K562 (cell line): ENCODE data around the gene ABHD14A. TPM values are rescaled to one million over a fixed set of nuclear protein-coding genes. Genes with fewer than 3 reads are reported as not detected.

Experiments
- ATAC-seq: fragments of 200-7000 bp; cut with Tn5 transposase; 3 replicates; pipeline ENCODE4 v1.9.1; 2020; ENCODE audit warnings: moderate library complexity
- BruUV-seq: library from RNA; stranded (reverse); fragments of 400-500 nt; replicated peaks from 2 replicates; lab custom pipeline; 2021; lab: Mats Ljungman, UMichigan
- CTCF ChIA-PET: fragments of 300-600 bp; formaldehyde crosslinking; extraction: SDS; loops from one replicate; lab custom pipeline; 2021; ENCODE audit warnings: low intra/inter-chr PET ratio; lab: Yijun Ruan, JAX
- POLR2A ChIA-PET: fragments of 300-600, 350-650 bp; sonication (Branson Sonifier 250); formaldehyde crosslinking; extraction: SDS; loops from one replicate; lab custom pipeline; 2021; ENCODE audit warnings: antibody characterized with exemption, inconsistent platforms; lab: Yijun Ruan, JAX
- DNase-seq, 4 experiments: peaks; one replicate each; pipeline versions ENCODE4 v3.0.0 to v3.0.0-alpha.2; 2011 to 2018; ENCODE audit warnings: low spot score in 3 of 4, mixed read lengths in 3 of 4; ENCODE audit errors: extremely low read depth in 1 of 4
- FAIRE-seq: peaks from 2 replicates; lab custom pipeline; 2011; peaks lifted over from hg19 to GRCh38; lab: Jason Lieb, UNC
- H2AFZ ChIP-seq: 2 replicates; pipeline ENCODE4 v1.6.0; 2011; ENCODE audit warnings: low read depth, low read length, control low read depth, inconsistent platforms
- H3K27ac ChIP-seq: fragments of 200-600 bp; 3 replicates; pipeline ENCODE4 v1.8.0; 2011; ENCODE audit warnings: low read depth, mild to moderate bottlenecking, control low read depth, inconsistent platforms, low read length, moderate library complexity, mixed read lengths; ENCODE audit errors: extremely low read depth
- H3K27me3 ChIP-seq, 2 experiments: fragments of 300-600 bp in 1 of 2; 2 replicates in 1 of 2; 3 replicates in 1 of 2; pipeline versions ENCODE4 v1.6.0 to v1.8.0; 2011; ENCODE audit warnings: inconsistent platforms in 2 of 2, low read length in 2 of 2, mild to moderate bottlenecking in 1 of 2, mixed read lengths in 1 of 2, moderate library complexity in 1 of 2; ENCODE audit not compliant: control insufficient read depth in 2 of 2, insufficient read depth in 2 of 2
- H3K36me3 ChIP-seq: fragments of 300-600 bp; 3 replicates; pipeline ENCODE4 v1.8.0; 2011; ENCODE audit warnings: mild to moderate bottlenecking, low read length, inconsistent platforms; ENCODE audit not compliant: control insufficient read depth, insufficient read depth
- H3K4me1 ChIP-seq, 2 experiments: fragments of 200-600 bp in 1 of 2; replicated peaks in 1 of 2; 2 replicates in 1 of 2; 3 replicates in 1 of 2; pipeline versions ENCODE4 v1.5.1 to v1.8.0; 2011; ENCODE audit warnings: inconsistent platforms in 2 of 2, low read length in 2 of 2, mild to moderate bottlenecking in 1 of 2, mixed read lengths in 1 of 2, moderate library complexity in 1 of 2; ENCODE audit not compliant: control insufficient read depth in 2 of 2, insufficient read depth in 2 of 2
- H3K4me2 ChIP-seq: 2 replicates; pipeline ENCODE4 v1.6.1; 2011; ENCODE audit warnings: low read length, control low read depth, inconsistent platforms, mixed read lengths; ENCODE audit not compliant: insufficient read depth
- H3K4me3 ChIP-seq: fragments of 200-600 bp; sonication (generic), shearing (Covaris generic); 2 replicates; pipeline ENCODE4 v1.5.1; 2016; ENCODE audit warnings: control low read depth, inconsistent platforms
- H3K79me2 ChIP-seq: fragments of 200-600 bp; 3 replicates; pipeline ENCODE4 v1.8.0; 2011; ENCODE audit warnings: low read length, inconsistent platforms; ENCODE audit not compliant: control insufficient read depth, insufficient read depth
- H3K9ac ChIP-seq, 2 experiments: 2 replicates each; pipeline versions ENCODE4 v1.6.0 to v1.6.1; 2011; ENCODE audit warnings: low read depth in 2 of 2, low read length in 2 of 2, control low read depth in 1 of 2, inconsistent platforms in 1 of 2, mild to moderate bottlenecking in 1 of 2, mixed read lengths in 1 of 2; ENCODE audit not compliant: insufficient read depth in 1 of 2
- H3K9me1 ChIP-seq: one replicate; pipeline ENCODE4 v1.6.0; 2011; ENCODE audit warnings: inconsistent platforms, mild to moderate bottlenecking, low read length, moderate library complexity; ENCODE audit not compliant: control insufficient read depth, insufficient read depth
- H3K9me3 ChIP-seq: replicated peaks from 2 replicates; pipeline ENCODE4 v1.5.1; 2011; ENCODE audit warnings: low read depth, low read length, inconsistent platforms; ENCODE audit not compliant: control insufficient read depth, insufficient read depth
- H4K20me1 ChIP-seq: replicated peaks from 2 replicates; pipeline ENCODE4 v1.6.1; 2011; ENCODE audit warnings: low read length, inconsistent platforms, mixed read lengths; ENCODE audit not compliant: control insufficient read depth, insufficient read depth
- GTF2A2 ChIP-seq: IDR thresholded peaks from 2 replicates; pipeline ENCODE4 v1.6.1; 2016; ENCODE audit warnings: mild to moderate bottlenecking, missing genetic modification characterization, missing compliant biosample characterization
- HLTF ChIP-seq: fragments of 450-650 bp; IDR thresholded peaks from 2 replicates; pipeline ENCODE4 v1.6.1; 2016
- LCOR ChIP-seq: sonication (generic); formaldehyde crosslinking; IDR thresholded peaks from 2 replicates; pipeline ENCODE4 v1.8.0; 2022; ENCODE audit warnings: mild to moderate bottlenecking, missing genetic modification reagents
- MEF2A ChIP-seq: IDR thresholded peaks from 2 replicates; pipeline ENCODE4 v1.6.1; 2011; ENCODE audit warnings: low read depth, mild to moderate bottlenecking, low read length, moderate library complexity; ENCODE audit not compliant: control insufficient read depth
- MYNN ChIP-seq, 2 experiments: sonication (generic); formaldehyde crosslinking in 1 of 2; IDR thresholded peaks; 2 replicates each; pipeline versions ENCODE4 v1.5.0 to v1.6.1; 2016 to 2020; ENCODE audit warnings: antibody characterized with exemption in 1 of 2, missing genetic modification reagents in 1 of 2
- POLR2B ChIP-seq: fragments of 450-650 bp; IDR thresholded peaks from 2 replicates; pipeline ENCODE4 v1.6.1; 2018; ENCODE audit warnings: low read depth; ENCODE audit not compliant: partially characterized antibody
- PPARD ChIP-seq: fragments of 250-450 bp; sonication (Bioruptor Pico); IDR thresholded peaks from 2 replicates; pipeline ENCODE4 v1.8.0; 2022; ENCODE audit warnings: inconsistent platforms, mild to moderate bottlenecking, moderate library complexity
- SUPT5H ChIP-seq: fragments of 450-650 bp; IDR thresholded peaks from 2 replicates; pipeline ENCODE4 v1.6.1; 2016
- TCF7 ChIP-seq: sonication (generic); IDR thresholded peaks from 2 replicates; pipeline ENCODE4 v1.6.1; 2016; ENCODE audit warnings: antibody characterized with exemption, borderline replicate concordance
- ZNF121 ChIP-seq: sonication (generic); formaldehyde crosslinking; conservative IDR thresholded peaks from 2 replicates; pipeline ENCODE4 v1.8.0; 2022; ENCODE audit warnings: missing genetic modification reagents
- ZNF212 ChIP-seq: fragments of 450-650 bp; formaldehyde crosslinking; IDR thresholded peaks from 2 replicates; pipeline ENCODE4 v1.4.0; 2020; ENCODE audit warnings: mild to moderate bottlenecking
- WGBS: fragments of 100-300 bp; shearing (Covaris generic); methylation state at CpG from one replicate; pipeline ENCODE4 v1.1.6; 2016; ENCODE audit warnings: low coverage, mixed read lengths; ENCODE audit not compliant: insufficient coverage; ENCODE audit errors: missing lambda C conversion rate; 5-methylcytosine and 5-hydroxymethylcytosine counted together
- in situ Hi-C: fragments of 300-500 bp; cut with MboI; formaldehyde crosslinking; loops from 4 replicates; pipeline ENCODE4 v1.15.0; 2018; ENCODE audit warnings: inconsistent platforms, mixed read lengths
- intact Hi-C: fragments of 100-400 bp; cut with micrococcal nuclease; formaldehyde crosslinking; loops from 2 replicates; pipeline ENCODE4 v1.14.2; 2022
- polyA plus RNA-seq, 8 experiments: library from polyadenylated mRNA; depleted of rRNA in 4 of 8; stranded (reverse) in 5 of 8; unstranded in 3 of 8; fragments of >200 nt; fragmentation: Nextera tagmentation in 2 of 8; fragmentation: Illumina TruSeq in 1 of 8; extraction: Ambion mirVana in 2 of 8; extraction: Trizol in 1 of 8; gene quantifications; 2 replicates each; pipeline versions ENCODE4 v1.2.1 to v1.2.3, GENCODE V29; 2011 to 2014; ENCODE audit warnings: inconsistent platforms in 1 of 8, missing spikeins in 1 of 8
- total RNA-seq, 7 experiments: library from RNA; depleted of rRNA in 6 of 7; stranded (reverse); fragments of >200 nt in 6 of 7; fragmentation: Illumina TruSeq in 2 of 7; extraction: Trizol in 2 of 7; gene quantifications; 2 replicates each; pipeline versions ENCODE4 v1.2.1 to v1.2.3, GENCODE V29; 2011 to 2021; ENCODE audit warnings: low replicate concordance in 1 of 7
- TF ChIP-seq, protein P1 (sequence below): sonication (generic); formaldehyde crosslinking; IDR thresholded peaks from 2 replicates; pipeline ENCODE4 v1.8.1; 2023; ENCODE audit warnings: mild to moderate bottlenecking, missing genetic modification reagents
- TF ChIP-seq, protein P2 (sequence below), 2 experiments: fragments of 450-650 bp in 1 of 2; IDR thresholded peaks; 2 replicates each; pipeline ENCODE4 v1.6.1; 2011 to 2017; ENCODE audit warnings: low read depth in 2 of 2, antibody characterized with exemption in 1 of 2, borderline replicate concordance in 1 of 2, low read length in 1 of 2, mild to moderate bottlenecking in 1 of 2, mixed read lengths in 1 of 2; ENCODE audit not compliant: control insufficient read depth in 1 of 2
- TF ChIP-seq, protein P3 (sequence below): fragments of 250-450 bp; sonication (Bioruptor Pico); IDR thresholded peaks from 2 replicates; pipeline ENCODE4 v1.4.0; 2020; ENCODE audit warnings: mild to moderate bottlenecking
- TF ChIP-seq, protein P4 (sequence below): sonication (generic); formaldehyde crosslinking; IDR thresholded peaks from 2 replicates; pipeline ENCODE4 v1.8.0; 2022; ENCODE audit warnings: missing genetic modification reagents, mild to moderate bottlenecking, moderate library complexity, borderline replicate concordance

The ABHD14A gene
- total and polyA plus RNA-seq, 9 of the 15 experiments (the other 6 are each of a cell fraction or from before 2014, with no cell fraction given): 0.90 to 10.5 (median 8.3) TPM

DNA sequence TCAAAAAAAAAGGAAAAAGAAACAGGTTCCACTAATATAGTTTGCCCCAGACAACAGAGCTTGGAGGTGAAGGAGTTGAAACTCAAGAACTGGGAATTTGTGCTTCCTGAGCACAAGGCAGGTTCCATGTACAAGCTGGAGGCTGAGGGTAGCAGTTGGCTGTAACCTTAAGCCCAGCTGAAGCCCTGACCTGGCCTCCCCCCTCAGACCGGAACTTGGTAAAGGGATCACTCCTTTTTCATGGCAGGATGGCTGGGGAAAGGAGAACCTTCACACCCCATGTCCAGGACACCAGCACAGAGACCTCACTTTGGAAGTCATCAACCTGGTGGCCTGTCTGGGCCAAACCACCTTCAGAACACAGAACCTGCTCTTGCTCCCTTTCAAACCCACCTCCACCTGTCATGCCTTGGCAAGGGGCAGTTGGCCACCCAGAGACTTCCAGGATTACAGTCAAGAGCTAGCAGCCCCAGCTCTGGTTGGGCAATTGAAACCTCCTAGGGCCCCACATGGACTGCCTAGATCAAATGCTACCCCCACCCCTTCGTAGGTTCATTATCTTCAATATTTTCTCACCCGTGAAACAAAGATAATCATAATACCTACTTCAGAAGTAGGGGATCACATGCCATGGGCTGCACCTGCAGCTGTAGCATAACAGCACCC, 17.3 kb downstream of the ABHD14A start:
- ChIA-PET POLR2A (interaction anchor here (0.6 to 6.0 kb wide), 11 partner anchors 9 to 456 kb away, joined by 3 to 105 read pairs (median 4); partner anchors contain the start of genes ABHD14A, ABHD14B, ACY1 and PARP3), CTCF (no interaction called here)
- Histone ChIP-seq H3K4me3 (no peak overlapping the region), H3K4me2 (peak overlapping the region; percentile 52), H3K79me2 (peaks cover 37% of the 10 kb centered on the region), H3K9ac (peak overlapping the region; percentile 46 to 74; a peak in 3 of 4 replicates), H3K36me3 (peaks cover 47% of the 10 kb centered on the region), H2AFZ (no peak overlapping the region), H4K20me1 (peaks cover 6% of the 10 kb centered on the region; the same call in 1 of the 2 replicates), H3K27ac (peak overlapping the region; percentile 74), H3K9me1 (no peaks in the 10 kb centered on the region), H3K9me3 (0 out of 2 replicates have a peak, but pooled peaks cover 3% of the 10 kb centered on the region), H3K27me3 (no peaks in the 10 kb centered on the region), H3K4me1 (peaks cover 25 to 42% of the 10 kb centered on the region in 2 experiments)
- in situ Hi-C loops: no loop called here
- intact Hi-C loops: no loop called here
- 43% methylated on average over 3 of the region's 3 CpGs for WGBS
- FAIRE-seq: peak; percentile 23
- DNase-seq: peak in 1 of 4 experiments; percentile 40
- BruUV-seq: no TSS peak
- ATAC-seq: peak; percentile 26
- peak; percentile 42; the same call in 1 of the 2 replicates for TF ChIP-seq MYNN (IDR thresholded peaks at IDR 0.05)
- TF ChIP-seq MYNN (CRISPR knock-in tag; IDR thresholded peaks at IDR 0.05): no peak
- TF ChIP-seq, protein P1, sequence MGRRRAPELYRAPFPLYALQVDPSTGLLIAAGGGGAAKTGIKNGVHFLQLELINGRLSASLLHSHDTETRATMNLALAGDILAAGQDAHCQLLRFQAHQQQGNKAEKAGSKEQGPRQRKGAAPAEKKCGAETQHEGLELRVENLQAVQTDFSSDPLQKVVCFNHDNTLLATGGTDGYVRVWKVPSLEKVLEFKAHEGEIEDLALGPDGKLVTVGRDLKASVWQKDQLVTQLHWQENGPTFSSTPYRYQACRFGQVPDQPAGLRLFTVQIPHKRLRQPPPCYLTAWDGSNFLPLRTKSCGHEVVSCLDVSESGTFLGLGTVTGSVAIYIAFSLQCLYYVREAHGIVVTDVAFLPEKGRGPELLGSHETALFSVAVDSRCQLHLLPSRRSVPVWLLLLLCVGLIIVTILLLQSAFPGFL: no peak
- TF ChIP-seq LCOR (CRISPR knock-in tag): no peak
- TF ChIP-seq, protein P2, sequence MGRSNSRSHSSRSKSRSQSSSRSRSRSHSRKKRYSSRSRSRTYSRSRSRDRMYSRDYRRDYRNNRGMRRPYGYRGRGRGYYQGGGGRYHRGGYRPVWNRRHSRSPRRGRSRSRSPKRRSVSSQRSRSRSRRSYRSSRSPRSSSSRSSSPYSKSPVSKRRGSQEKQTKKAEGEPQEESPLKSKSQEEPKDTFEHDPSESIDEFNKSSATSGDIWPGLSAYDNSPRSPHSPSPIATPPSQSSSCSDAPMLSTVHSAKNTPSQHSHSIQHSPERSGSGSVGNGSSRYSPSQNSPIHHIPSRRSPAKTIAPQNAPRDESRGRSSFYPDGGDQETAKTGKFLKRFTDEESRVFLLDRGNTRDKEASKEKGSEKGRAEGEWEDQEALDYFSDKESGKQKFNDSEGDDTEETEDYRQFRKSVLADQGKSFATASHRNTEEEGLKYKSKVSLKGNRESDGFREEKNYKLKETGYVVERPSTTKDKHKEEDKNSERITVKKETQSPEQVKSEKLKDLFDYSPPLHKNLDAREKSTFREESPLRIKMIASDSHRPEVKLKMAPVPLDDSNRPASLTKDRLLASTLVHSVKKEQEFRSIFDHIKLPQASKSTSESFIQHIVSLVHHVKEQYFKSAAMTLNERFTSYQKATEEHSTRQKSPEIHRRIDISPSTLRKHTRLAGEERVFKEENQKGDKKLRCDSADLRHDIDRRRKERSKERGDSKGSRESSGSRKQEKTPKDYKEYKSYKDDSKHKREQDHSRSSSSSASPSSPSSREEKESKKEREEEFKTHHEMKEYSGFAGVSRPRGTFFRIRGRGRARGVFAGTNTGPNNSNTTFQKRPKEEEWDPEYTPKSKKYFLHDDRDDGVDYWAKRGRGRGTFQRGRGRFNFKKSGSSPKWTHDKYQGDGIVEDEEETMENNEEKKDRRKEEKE (IDR thresholded peaks at IDR 0.05; ENCODE audit: borderline replicate concordance in 1 of 2, control insufficient read depth in 1 of 2, low read depth in 2 of 2, low read length in 1 of 2): 0 out of 4 replicates have a peak, but pooled peaks of 1 of the 2 experiments have one; percentile 29
- TF ChIP-seq, protein P3, sequence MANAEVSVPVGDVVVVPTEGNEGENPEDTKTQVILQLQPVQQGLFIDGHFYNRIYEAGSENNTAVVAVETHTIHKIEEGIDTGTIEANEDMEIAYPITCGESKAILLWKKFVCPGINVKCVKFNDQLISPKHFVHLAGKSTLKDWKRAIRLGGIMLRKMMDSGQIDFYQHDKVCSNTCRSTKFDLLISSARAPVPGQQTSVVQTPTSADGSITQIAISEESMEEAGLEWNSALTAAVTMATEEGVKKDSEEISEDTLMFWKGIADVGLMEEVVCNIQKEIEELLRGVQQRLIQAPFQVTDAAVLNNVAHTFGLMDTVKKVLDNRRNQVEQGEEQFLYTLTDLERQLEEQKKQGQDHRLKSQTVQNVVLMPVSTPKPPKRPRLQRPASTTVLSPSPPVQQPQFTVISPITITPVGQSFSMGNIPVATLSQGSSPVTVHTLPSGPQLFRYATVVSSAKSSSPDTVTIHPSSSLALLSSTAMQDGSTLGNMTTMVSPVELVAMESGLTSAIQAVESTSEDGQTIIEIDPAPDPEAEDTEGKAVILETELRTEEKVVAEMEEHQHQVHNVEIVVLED (CRISPR knock-in tag): no peak
- no peak for TF ChIP-seq MEF2A
- TF ChIP-seq POLR2B: no peak
- TF ChIP-seq ZNF121: no peak
- TF ChIP-seq, protein P4, sequence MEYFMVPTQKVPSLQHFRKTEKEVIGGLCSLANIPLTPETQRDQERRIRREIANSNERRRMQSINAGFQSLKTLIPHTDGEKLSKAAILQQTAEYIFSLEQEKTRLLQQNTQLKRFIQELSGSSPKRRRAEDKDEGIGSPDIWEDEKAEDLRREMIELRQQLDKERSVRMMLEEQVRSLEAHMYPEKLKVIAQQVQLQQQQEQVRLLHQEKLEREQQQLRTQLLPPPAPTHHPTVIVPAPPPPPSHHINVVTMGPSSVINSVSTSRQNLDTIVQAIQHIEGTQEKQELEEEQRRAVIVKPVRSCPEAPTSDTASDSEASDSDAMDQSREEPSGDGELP (CRISPR knock-in tag): peak; percentile 12; the same call in 1 of the 2 replicates
- TF ChIP-seq SUPT5H: peak; percentile 11
- TF ChIP-seq TCF7: 0 out of 2 replicates have a peak, but pooled peaks have one; percentile 31
- no peak for TF ChIP-seq HLTF
- no peak for TF ChIP-seq ZNF212 (CRISPR knock-in tag)
- no peak for TF ChIP-seq GTF2A2 (tag)
- TF ChIP-seq PPARD: no peak
